PFSK-1 (cell line): ENCODE measurements around the gene ASF1B.

Experiments used
- FOXP2 ChIP-seq: optimal IDR thresholded peaks from 2 replicates; pipeline ENCODE3; 2011; ENCODE audit warnings: borderline replicate concordance, control low read depth, inconsistent platforms; ENCODE audit not compliant: insufficient read depth; ENCODE audit errors: extremely low read length, extremely low read depth
- POLR2AphosphoS5 ChIP-seq: IDR thresholded peaks from 2 replicates; pipeline ENCODE4 v1.6.1; 2012; ENCODE audit warnings: low read depth, mild to moderate bottlenecking, control low read depth, low read length, moderate library complexity

DNA sequence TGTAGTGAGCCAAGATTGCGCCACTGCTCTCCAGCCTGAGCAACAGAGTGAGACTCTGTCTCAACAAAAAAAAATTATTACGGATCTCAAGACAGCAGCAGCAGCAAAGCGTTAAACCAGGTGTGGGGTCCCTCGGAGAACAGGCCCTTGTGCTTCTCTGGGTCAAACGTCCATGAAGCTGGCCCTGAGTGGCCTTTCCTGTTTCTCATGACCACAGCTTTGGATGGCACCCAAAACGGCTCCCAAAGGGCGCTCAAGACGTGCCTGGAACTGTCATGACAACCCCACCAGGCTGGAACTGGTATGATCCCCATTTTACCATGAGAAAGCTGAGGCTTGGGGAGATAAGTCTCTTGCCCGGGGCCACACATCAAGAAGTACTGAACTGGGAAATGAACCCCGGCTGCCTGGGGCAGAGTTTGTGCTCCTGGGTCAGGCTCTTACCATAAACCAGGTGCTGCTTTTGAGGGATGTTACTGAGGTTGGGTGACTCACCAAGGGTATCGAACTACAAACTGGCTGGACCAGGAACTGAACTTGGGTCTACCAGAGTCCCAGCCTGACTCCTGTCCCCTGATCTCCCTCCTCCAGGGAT is 34.2 kb downstream of the ASF1B start:
- no peak for TF ChIP-seq FOXP2
- TF ChIP-seq POLR2AphosphoS5 = no peak
